Cerebellar cortex (tissue), 1 donor: Measurements from ENCODE around the gene NR2E1.

Experiments
- DNase-seq: peaks from one replicate; pipeline ENCODE4 v3.0.0-alpha.2; 2015; ENCODE audit warnings: low spot score

The NR2E1 gene

DNA sequence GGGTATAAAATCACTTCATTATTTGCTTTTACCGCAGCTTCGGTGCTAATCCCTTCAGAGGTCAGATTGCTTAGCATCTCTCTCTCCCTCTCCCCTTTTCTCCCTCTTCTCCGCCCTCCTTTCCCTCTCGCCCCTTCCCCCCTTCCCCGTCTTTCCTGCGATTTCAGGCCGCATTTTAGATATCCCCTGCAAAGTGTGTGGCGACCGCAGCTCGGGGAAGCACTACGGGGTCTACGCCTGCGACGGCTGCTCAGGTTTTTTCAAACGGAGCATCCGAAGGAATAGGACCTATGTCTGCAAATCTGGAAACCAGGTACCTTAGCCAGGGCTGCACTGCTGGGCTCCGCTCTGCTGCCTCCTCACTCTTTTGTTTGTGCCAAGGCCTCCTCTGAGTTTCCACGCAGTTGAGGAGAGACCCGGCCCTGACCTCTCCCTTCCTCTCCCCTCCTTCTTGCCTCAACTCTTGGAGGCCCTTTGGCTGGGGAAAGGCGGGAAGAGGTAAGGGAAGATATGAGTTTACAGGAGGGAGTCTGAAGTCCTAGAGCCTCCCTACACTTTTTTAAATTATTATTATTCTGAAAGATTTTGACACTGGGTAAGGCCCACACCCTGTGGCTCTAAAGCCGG lies 5.6 kb downstream of the NR2E1 start:
- DNase-seq, result no peak

DNA sequence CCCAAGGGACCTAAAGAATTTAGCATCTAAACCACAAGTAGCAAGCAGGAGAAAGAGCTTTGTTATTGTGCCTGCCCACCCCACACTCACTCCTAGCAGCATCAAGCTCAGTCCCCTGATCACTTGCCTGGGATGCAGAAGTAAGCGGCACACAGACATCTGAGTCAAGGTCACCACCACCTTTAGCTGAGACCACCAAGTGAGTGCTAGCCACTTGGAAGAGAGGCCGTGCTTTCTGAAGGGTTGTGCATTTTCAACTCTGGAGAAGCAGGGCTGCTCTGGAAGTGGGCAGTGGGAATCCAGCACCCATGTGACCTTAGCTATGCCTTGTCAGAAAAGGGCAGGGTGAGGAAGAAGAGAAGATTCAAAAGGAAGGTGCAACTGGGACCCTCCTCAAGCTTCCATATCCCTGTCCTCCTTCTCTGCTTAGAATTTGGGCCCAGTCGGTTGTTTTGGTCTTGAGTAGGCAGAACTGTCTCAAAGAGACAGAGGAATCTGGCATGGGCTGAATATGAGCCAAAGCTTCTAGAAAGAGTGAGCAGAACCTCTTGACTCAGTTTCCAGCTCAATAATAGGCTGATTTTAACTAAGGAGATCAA lies 6.2 kb downstream of the NR2E1 start:
- DNase-seq, result no peak

DNA sequence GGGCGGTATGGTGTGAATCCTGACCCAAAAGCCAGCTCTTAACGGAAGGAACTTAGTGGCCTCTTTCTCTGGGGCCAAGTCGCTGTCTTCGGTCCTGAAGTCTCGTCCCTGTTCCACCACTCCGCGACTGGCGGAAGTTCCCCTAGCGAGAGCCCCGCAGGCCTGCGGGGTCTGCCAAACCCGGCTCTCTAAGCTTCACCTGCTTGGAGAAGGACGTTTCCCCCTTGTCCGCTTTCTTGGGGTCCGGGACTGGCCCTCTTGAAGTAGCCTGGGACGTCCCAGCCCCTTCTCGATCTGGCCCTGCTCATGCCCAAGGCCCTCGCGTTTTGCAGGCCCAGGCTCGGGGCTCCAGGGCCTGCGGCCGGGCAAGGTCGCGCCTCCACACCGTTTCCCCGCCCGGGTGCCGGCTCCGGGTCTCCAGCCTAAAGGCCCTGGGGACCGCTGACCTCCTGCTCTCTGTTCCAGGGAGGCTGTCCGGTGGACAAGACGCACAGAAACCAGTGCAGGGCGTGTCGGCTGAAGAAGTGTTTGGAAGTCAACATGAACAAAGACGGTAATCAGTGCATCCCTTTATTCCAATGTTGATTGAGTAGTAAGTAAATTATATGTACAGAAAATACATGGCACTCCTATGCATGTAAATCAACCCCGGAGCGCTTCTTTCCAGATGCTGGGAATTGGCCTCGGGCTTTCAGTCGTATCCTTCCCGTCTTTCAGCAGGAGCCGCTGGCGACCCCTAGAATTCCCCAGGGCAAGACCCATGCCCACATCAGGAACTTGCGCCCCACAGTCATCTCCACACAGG lies 8.8 kb downstream of the NR2E1 start:
- DNase-seq, result no peak

DNA sequence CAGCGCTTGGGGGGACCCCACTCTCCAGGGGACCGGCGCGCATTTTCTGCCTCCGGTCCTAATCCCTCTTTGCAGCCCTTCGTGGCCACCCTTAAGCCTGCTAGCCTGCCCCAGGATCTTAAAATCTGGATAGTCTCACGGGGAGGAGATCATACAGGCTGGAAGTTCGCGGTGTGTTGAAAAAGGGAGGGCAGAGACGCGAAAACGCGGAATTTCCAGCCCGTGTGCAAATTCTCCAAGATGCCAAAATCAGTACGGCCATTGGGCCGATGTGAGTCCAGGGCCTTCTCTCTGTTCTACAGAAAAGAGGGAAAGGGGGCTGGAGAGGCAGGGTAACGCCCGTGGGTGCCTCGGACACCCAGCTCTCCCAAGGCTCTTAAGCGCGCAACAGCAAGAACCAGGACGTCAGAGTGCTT lies 9.4 kb downstream of the NR2E1 start:
- no peak for DNase-seq

DNA sequence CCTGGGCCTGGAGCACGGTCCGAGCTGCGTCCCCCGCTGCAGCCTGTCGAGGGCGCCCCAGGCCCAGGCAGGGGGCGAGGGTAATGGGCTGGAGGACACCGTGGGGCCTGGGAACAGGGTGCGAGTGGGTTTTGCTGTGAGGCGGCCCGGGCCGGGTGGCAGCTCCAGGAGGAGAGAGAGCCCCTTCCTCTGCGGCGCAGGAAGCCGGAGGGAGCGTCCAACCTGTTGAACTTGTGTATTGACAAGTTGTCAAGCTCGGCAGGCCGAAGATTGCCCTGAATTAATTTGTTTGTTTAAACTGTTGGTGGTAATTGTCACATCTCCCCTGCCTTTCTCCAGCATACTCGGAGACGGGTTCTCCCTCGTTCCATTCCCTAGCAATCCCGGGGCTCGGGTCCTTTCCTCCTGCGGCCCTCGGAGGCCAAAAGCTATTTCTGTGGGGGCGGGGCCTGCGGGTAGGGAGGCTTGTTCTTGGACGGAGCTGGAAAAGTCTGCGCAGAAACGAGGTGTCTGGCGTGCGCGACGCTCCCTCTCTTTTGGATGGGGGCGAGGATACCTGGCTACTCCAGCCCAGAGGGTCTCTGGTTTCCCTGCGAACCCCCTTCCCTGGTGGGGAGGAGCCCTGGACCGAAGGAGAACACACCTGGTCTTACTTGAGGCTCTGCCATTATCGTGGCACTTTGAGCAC lies 9.9 kb downstream of the NR2E1 start:
- no peak for DNase-seq

DNA sequence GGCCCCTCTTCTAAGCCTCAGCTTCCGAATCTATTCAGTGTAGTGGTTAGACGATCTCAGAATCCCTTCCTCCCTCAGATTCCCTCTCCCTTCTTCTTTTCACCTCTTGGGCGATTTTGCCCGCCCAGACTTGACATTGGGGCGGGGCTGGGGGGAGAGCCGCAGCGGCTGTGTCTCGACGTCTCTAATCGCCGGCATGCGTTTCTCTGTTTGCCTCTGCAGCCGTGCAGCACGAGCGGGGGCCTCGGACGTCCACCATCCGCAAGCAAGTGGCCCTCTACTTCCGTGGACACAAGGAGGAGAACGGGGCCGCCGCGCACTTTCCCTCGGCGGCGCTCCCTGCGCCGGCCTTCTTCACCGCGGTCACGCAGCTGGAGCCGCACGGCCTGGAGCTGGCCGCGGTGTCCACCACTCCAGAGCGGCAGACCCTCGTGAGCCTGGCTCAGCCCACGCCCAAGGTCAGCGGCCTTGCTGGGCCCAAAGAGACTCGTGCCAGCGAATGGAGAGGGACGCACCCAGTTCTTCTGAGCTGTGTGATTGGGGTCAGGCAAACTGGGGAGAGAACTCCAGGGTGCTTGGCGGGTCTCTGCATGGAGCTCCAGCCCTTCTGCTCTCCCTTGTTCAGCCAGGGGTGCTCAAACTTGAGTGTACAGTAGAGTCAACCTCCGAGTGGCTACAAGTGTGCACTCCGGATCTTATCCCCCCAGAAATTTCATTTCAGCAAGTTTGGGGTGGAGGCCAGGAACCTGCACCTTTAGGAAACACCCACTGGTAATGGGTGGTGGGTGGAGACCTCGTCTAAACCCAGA lies 10.7 kb downstream of the NR2E1 start:
- no peak for DNase-seq

DNA sequence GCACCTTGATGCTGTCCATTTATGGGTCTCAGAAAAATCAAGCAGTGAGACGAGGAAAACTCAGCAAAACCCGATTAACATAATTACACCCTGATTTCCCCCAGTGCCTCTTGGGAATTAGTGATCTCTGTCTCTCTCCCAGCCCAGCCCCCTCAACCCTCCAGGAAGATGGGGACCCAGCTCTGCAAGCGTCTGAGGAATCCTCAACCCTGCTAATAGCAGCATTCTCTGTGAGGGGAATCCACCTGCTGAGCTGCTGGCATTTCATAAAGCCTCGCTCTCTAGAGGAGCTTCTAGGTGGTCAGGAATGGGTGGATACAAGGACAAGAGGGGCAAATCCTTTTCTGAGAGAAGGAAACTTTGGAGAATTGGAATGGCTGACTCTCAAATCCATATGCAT lies 13.9 kb downstream of the NR2E1 start:
- no peak for DNase-seq

DNA sequence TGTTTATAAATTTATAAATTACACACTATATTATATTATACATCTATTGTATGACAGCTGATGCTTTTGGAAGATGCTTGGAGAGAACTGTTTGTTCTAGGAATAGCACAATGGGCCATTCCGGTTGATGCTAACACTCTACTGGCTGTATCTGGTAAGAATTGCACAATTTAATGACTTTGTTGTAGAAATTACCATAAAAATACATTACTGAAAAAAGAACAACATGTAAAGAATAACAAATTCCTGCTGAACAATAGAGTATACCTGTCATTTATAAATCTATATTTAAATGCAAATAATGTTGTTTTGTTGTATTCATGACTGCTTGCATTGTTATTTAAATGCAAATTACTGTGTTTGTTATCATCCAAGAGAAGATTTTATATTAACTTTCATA lies 14.4 kb downstream of the NR2E1 start:
- no peak for DNase-seq

DNA sequence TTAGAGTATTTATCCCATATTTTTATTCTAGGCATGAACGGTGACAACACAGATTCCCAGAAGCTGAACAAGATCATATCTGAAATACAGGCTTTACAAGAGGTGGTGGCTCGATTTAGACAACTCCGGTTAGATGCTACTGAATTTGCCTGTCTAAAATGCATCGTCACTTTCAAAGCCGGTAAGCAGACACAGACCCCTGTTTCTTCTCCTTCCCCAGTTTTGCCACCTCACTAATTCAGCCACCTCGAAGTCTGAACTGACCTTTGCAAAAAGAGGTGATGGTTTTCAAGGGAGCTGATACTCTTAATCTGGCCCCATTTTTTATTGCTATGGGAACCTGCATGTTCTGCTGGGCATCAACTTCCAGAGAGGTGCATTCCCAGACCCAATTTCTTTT lies 15.0 kb downstream of the NR2E1 start:
- DNase-seq, result no peak

DNA sequence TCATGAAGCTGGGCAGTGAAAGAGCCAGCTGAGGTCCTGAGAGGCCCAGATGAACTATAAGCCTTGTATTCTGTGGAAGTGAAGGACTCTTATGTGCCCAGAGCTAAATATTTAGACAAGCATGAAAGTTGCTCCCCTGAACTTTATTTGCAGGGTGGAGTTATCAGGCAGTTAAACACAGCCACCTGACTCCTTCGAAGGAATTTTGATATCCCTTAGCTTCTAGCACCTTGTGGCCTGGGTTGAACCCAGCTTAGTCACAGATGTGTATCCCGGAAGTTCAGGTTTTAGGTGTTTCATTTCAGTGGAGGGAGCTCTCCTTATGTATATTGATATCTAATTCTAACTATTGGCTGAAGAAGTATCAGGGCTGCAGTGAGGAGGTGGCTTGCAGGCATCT lies 20.4 kb downstream of the NR2E1 start:
- DNase-seq, result no peak

DNA sequence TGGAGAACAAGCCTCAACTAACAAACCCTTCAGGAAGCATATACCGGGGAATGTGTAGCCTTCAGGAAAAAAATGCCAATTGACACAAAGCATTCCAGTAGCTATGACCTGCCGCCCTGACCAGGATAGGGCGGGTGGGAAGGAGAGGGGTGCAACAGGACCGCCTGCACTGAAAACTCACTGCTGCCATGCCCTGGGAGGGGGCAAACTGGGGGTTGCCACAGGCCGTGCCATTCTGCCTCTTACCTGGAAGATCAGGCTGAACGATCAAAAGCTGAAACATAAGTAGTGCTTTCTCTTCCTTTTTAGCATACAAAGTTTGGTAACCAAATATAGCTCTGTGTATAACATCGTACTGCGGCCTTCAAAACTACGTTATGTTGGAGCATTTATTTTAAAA lies 21.7 kb downstream of the NR2E1 start:
- no peak for DNase-seq

DNA sequence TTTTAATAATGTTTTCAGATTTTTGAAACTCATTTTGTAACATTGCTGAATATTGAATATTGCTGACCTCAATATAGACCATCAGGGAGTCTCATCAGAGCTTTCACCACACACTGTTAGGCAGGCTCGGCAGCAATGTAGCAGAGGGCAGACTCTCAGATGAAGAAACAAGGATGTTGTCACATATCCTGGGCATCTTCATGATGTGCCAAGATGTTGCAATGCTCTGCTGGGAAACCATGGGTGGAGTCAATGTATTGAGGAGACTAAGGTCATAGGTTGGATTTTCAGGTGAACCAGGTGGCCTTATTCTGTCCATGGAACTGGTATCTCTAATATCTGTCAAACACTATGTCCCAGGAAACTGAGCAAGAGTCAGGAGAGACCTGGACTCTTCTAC lies 27.3 kb downstream of the NR2E1 start:
- DNase-seq, result no peak

DNA sequence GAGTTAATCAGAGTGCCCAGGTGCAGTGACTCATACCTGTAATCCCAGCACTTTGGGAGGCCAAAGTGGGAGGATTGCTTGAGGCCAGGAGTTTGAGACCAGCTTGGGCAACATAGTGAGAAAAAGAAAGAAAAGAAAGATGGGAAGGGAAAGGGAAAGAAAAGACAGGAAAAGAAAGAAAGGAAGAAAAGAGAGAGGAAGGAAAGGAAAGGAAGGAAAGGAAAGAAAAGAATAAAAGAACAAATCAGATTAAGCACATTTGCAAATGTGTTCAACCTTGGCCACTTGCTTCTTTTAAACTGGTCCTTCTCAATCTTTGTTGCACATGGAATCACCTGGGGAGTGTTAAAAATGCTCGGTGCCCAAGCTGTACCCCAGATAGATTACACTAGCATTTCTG lies 28.0 kb downstream of the NR2E1 start:
- no peak for DNase-seq

DNA sequence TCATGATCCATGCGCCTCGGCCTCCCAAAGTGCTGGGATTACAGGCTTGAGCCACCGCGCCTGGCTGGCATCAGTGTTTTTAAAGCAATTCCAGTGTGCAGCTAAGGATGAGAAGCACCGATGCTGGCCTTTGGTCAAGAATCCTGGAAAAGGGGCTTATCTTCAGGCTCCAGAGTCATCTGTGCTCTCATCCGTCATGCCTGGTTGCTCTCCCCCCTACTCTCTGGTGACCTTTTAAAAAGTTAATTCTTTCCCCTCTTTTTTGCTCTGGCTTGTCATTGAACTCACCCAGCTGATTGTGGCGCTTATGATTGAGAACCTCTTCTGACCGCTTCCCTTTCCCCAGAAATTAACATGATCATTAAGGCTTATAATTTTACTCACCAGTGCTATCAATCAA lies 28.7 kb downstream of the NR2E1 start:
- DNase-seq, result no peak

DNA sequence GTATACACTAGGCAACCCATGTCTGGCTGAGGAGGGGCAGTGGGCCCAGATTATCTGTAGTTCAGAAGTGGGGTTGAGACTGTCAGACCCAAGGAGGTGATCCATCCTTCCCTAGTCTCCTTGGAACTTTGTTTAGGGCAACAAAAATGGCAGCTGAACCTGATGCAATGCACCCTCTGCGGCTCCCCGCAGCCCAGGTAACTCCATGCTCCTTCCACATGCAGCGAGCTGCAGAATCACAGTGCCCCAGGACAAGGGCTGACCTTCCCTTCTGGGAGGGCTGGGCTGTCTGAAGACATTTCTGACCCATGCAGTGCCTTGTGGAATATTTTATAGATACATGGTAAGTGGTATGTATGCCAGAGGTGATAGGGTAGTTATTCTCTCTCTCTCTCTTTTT lies 29.4 kb downstream of the NR2E1 start:
- no peak for DNase-seq

DNA sequence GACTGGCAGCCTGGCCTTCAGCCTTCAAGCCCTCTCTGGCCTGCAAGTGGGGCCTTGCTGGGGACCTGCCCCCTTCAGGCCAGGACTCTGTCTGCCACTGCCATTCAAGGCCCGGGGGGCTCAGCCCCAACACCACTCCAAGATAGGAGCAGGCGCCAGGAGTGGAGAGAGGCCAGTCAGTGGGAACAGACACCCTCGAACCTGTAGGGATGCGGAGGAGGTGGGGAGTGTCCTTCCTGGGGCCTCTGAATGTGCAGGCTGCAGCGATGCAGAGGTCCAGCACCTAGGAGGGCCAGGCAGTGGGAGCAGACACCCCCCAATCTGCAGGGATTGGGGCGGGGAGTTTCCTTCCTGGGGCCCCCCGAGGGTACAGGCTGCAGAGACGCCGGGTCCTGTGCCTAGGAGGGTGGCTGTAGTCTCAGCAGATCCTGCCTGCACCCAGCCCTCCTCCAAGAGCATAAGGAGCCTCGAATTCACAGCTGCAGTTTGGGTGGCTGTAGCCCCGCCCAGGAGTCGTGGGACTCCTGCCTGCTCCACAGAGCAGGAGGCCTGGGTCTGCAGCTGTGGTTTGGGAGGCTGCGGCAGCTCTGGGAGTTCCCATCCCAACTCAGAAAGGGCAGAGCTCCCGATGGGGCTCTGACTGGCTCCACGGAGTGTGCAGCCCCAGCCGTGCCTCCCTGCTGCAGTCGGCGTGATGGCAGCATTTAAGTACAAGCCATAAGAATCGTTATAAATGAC lies 33.1 kb downstream of the NR2E1 start:
- no peak for DNase-seq

DNA sequence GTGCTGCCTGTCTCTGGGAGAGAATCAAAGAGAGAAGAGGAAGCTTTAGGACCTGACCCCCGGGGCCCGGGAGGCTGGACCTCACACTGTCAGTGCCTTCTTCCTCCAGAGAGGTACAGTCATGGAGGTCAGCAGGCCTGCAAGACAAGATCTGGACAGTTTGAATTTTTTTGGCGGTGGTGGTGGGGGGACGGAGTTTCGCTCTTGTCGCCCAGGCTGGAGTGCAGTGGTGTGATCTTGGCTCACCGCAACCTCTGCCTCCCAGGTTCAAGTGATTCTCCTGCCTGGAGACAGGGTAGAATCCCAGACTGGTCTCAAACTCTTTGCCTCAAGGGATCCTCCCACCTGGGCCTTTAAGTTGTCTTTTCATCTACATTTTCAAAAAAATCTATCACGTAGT lies 34.4 kb downstream of the NR2E1 start:
- no peak for DNase-seq

DNA sequence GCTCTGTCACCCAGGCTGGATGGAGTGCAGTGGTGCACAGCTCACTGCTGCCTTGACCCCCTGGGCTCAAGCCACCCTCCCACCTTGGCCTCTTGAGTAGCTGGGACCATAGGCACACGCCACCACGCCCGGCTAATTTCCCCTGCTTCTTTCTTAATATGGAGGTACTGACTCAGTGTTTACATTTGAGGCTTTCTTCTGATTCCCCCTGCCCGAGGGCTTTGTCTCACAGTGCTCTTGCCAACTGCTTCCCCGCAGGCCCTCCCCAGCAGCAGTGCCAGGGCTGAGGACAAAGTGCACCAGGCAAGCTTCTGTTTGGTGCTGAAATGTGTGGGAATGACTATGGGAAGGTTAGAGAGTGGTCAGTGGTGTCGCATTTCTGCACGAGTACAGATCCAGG lies 34.8 kb downstream of the NR2E1 start:
- no peak for DNase-seq

DNA sequence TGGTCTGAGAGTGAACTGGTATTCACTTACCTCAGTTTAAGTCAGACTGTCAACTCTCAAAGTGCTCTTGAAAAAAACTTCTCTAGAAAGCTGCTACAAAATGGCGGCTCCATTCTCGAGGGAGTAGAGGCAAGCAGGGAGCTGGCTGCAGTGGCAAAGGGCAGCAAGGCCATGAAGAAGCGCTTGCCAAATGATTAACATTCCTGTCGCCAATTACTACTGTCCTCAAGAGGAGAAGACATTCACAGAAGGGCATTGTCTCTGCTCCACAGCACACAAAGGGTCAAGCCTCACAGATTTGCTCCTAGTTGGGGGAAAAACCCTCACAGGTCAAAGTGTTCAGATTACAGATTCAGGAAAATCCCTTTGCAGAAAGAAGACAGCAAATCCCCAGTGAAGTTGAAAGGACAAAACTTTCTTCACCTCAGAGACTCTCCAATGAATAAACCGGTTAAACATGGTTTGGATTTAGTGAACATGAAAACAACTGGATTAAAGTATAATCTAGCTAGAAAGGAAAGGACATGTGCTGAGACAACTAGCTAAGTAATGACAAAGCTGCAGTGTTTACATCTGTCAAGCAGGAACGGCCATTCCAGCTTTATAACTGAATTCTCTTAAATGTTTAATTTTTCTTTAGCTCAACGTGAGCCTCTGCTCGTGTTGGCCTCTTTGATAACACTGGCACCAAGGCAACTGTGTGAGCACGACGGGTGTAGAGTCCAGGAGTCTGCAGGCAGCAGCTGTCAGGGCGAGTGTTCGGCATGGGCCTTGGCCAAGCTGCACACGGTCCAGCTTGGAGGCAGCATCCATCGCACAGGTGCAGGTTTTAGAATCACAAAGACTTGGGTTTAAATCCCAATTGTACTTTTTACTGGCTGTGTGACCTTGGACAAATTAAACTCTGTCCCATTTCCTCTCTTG lies 37.6 kb downstream of the NR2E1 start:
- peak; percentile 50 for DNase-seq

DNA sequence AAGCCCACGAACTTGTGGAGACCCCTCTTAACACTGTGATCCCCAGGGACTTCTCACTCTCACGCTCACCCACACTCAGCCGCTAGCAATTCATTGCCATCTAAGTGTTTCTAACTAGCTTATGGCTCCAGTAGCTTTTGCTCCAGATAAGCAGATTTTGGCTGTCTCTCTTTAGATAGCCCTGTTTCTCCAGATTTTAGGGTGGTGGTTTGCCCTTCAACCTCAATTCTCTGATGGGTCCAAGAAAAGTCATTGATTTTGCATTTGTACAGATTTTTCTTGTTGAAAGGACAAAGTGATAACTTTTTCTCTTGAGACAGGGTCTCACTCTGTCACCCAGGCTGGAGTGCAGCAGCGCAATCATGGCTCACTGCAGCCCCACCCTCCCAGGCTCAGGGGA lies 41.2 kb downstream of the NR2E1 start:
- no peak for DNase-seq
